Subcutaneous abdominal adipose tissue (tissue), 5 donors: ENCODE measurements around the gene C19orf67.
A peak's percentile ranks its signal among the peaks of the same experiment; 100 is the strongest.

ENCODE experiments used
- H3K27ac ChIP-seq: one replicate; pipeline ENCODE4 v1.7.0; 2013; ENCODE audit warnings: low read depth, mild to moderate bottlenecking, inconsistent platforms, low read length, moderate library complexity
- H3K27me3 ChIP-seq, 5 donors: one replicate each; pipeline ENCODE4 v1.7.0; 2013; ENCODE audit warnings: low read length in 5 of 5, inconsistent platforms in 1 of 5; ENCODE audit not compliant: control insufficient read depth in 5 of 5, insufficient read depth in 4 of 5
- H3K36me3 ChIP-seq, 5 donors: one replicate each; pipeline ENCODE4 v1.7.0; 2013; ENCODE audit warnings: low read length in 5 of 5; ENCODE audit not compliant: control insufficient read depth in 5 of 5, insufficient read depth in 5 of 5
- H3K4me1 ChIP-seq, 5 donors: one replicate each; pipeline ENCODE4 v1.7.0; 2013; ENCODE audit warnings: low read length in 5 of 5, mild to moderate bottlenecking in 3 of 5, moderate library complexity in 1 of 5; ENCODE audit not compliant: control insufficient read depth in 5 of 5, insufficient read depth in 5 of 5
- H3K4me3 ChIP-seq, 5 donors: one replicate each; pipeline ENCODE4 v1.7.0; 2013; ENCODE audit warnings: low read length in 5 of 5, low read depth in 1 of 5
- H3K9ac ChIP-seq, 5 donors: one replicate each; pipeline ENCODE4 v1.7.0; 2013; ENCODE audit warnings: low read length in 5 of 5, mild to moderate bottlenecking in 4 of 5, moderate library complexity in 3 of 5
- H3K9me3 ChIP-seq, 5 donors: one replicate each; pipeline ENCODE4 v1.7.0; 2013; ENCODE audit warnings: low read length in 5 of 5; ENCODE audit not compliant: control insufficient read depth in 5 of 5
- donor health status: healthy.
- donor health status: healthy.
- donor health status: healthy.
- donor health status: healthy.
- donor health status: healthy.

C19orf67 gene

DNA sequence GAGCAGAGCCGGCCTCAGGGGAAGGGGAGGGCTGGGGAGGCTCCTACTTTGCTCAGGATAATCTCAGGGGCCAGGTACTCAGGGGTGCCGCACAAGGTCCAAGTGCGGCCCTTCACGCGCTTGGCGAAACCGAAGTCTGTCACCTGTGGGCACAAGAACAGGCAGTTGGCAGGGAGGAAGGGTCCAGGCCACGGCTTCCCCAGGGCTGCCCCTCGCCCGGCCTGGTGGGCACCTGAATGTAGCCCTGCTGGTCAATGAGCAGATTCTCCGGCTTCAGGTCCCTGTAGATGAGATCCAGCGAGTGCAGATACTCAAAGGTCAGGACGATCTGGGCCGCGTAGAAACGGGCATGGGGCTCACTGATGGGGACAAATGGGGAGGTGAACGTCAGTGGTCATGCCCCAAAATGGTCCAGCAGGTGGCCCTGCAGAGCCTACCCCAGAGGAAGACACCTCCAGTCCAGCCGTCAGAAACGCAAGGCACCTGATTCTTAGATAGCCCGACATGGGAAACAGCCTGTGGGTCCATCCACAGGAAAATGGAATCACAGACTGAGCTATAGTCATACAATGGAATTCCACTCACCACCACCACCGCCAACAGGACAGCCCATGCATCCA lies 12.1 kb upstream of the C19orf67 start:
- H3K36me3 ChIP-seq: peaks cover 0 to 51% (median 39%) of the 10 kb centered on the region in 5 donors

GRCh38 chr19:14096272-14096992 lies 10.8 kb upstream of the C19orf67 start:
- H3K27me3 ChIP-seq: no peaks in the 10 kb centered on the region
- H3K27ac ChIP-seq: no peak overlapping the region
- peaks cover 0 to 44% (median 33%) of the 10 kb centered on the region in 5 donors for H3K36me3 ChIP-seq
- H3K9me3 ChIP-seq: peaks cover 0 to 9% (median 8%) of the 10 kb centered on the region in 5 donors
- H3K4me1 ChIP-seq: peaks cover 0 to 9% (median 7%) of the 10 kb centered on the region in 5 donors
- no peak overlapping the region for H3K9ac ChIP-seq
- H3K4me3 ChIP-seq: no peak overlapping the region

More for the DNA sequence above, 12.1 kb upstream of the C19orf67 start:
- Histone ChIP-seq H3K27ac (no peak overlapping the region), H3K9ac (no peak overlapping the region), H3K4me3 (no peak overlapping the region), H3K9me3 (peaks cover 0 to 9% (median 8%) of the 10 kb centered on the region in 5 donors), H3K4me1 (peaks cover 6 to 11% (median 10%) of the 10 kb centered on the region in 5 donors), H3K27me3 (no peaks in the 10 kb centered on the region)

DNA sequence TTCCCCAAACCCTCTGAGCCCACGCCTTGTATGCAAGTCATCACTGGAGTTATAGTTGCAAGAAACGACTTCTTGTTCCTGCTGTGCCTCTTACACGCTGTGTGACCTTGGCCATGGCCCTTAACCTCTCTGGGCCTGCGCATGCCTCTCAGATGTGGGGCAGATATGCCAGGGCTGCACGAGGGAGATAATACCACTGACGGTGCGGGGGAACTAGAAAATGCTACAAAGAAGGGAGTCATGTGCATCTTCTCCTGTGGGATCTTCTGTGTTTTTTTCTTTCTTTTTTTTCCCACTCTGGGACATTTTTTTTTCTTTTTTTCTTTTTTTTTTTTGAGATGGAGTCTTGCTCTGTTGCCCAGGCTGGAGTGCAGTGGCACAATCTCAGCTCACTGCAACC lies 9.3 kb upstream of the C19orf67 start:
- no peak overlapping the region for H3K27ac ChIP-seq
- peaks cover 0 to 29% (median 24%) of the 10 kb centered on the region in 5 donors for H3K36me3 ChIP-seq
- no peaks in the 10 kb centered on the region for H3K27me3 ChIP-seq
- H3K4me3 ChIP-seq: no peak overlapping the region
- H3K9ac ChIP-seq: no peak overlapping the region
- peaks cover 0 to 11% (median 8%) of the 10 kb centered on the region in 5 donors for H3K4me1 ChIP-seq
- peaks cover 0 to 9% (median 8%) of the 10 kb centered on the region in 5 donors for H3K9me3 ChIP-seq

GRCh38 chr19:14093117-14093823 lies 7.7 kb upstream of the C19orf67 start:
- peaks cover 0 to 9% (median 8%) of the 10 kb centered on the region in 5 donors for H3K9me3 ChIP-seq
- no peak overlapping the region for H3K9ac ChIP-seq
- peaks cover 0 to 21% (median 15%) of the 10 kb centered on the region in 5 donors for H3K4me1 ChIP-seq
- no peak overlapping the region for H3K27ac ChIP-seq
- H3K4me3 ChIP-seq: peak overlapping the region in 1 of 5 donors; percentile 15
- peaks cover 0 to 35% (median 27%) of the 10 kb centered on the region in 5 donors for H3K36me3 ChIP-seq
- no peaks in the 10 kb centered on the region for H3K27me3 ChIP-seq

- H3K27me3 ChIP-seq: no peaks in the 10 kb centered on the region
- peaks cover 0 to 21% (median 15%) of the 10 kb centered on the region in 5 donors for H3K4me1 ChIP-seq
- H3K4me3 ChIP-seq: peak overlapping the region; percentile 75 to 83 (median 80)
- peak overlapping the region; percentile 92 for H3K27ac ChIP-seq
- H3K36me3 ChIP-seq: peaks cover 0 to 25% (median 18%) of the 10 kb centered on the region in 5 donors
- peaks cover 0 to 9% (median 8%) of the 10 kb centered on the region in 5 donors for H3K9me3 ChIP-seq
- H3K9ac ChIP-seq: peak overlapping the region in 4 of 5 donors; percentile 71 to 90 (median 82)
Observed at GRCh38 chr19:14091813-14092462, 6.4 kb upstream of the C19orf67 start.

- peaks cover 0 to 9% (median 8%) of the 10 kb centered on the region in 5 donors for H3K9me3 ChIP-seq
- H3K27ac ChIP-seq: peak overlapping the region; percentile 92
- peaks cover 0 to 18% (median 11%) of the 10 kb centered on the region in 5 donors for H3K36me3 ChIP-seq
- peaks cover 0 to 21% (median 15%) of the 10 kb centered on the region in 5 donors for H3K4me1 ChIP-seq
- H3K4me3 ChIP-seq: peak overlapping the region; percentile 75 to 83 (median 80)
- peak overlapping the region in 4 of 5 donors; percentile 71 to 90 (median 82) for H3K9ac ChIP-seq
- H3K27me3 ChIP-seq: no peaks in the 10 kb centered on the region
Observed at GRCh38 chr19:14091081-14091812, 5.7 kb upstream of the C19orf67 start.

DNA sequence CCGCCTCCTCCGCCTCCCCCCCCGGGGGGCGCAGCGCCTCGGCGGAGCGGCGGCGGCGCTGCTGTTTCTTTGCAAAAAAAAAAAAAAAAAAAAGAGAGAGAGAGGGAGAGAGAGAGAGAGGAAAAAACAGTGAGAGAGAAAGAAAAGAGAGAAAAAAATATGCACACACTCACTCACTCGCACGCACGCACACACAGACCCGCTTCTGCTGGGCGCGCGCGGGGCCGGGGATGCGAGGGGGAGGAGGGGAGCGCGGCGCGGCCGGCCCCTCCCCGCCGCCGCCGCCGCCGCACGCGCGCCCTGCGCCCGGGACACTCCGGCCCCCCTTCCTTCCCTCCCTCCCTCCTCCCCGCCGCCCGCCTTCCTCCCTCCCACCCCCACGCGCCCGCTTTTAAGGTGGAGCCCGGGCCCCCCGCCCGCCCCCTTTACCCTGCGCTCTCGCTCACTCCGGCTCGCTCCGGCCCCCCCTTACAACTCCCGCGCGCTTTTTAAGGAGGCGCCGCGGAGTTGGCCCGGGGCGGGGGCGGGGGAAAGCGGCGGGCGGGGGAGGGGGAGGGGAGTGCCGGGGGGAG lies 5.0 kb upstream of the C19orf67 start, which contains the start of gene SAMD1:
Gene SAMD1, minus strand, starts transcription at position 243 of the 572 bp plus-strand sequence.
- Histone ChIP-seq H3K27me3 (no peaks in the 10 kb centered on the region), H3K9me3 (peaks cover 0 to 9% (median 8%) of the 10 kb centered on the region in 5 donors), H3K9ac (peak within 1 kb of the TSS in 4 of 5 donors; percentile 71 to 90 (median 82)), H3K4me3 (peak within 1 kb of the TSS; percentile 75 to 83 (median 80)), H3K27ac (peak within 1 kb of the TSS; percentile 92), H3K36me3 (peaks cover 0 to 18% (median 11%) of the 10 kb centered on the region in 5 donors), H3K4me1 (peaks cover 0 to 21% (median 15%) of the 10 kb centered on the region in 5 donors)

GRCh38 chr19:14089662-14090508 lies 4.3 kb upstream of the C19orf67 start:
- Histone ChIP-seq H3K27ac (no peak overlapping the region), H3K36me3 (peaks cover 0 to 18% (median 11%) of the 10 kb centered on the region in 5 donors), H3K4me1 (peaks cover 0 to 21% (median 15%) of the 10 kb centered on the region in 5 donors), H3K27me3 (no peaks in the 10 kb centered on the region), H3K9me3 (peaks cover 0 to 9% (median 8%) of the 10 kb centered on the region in 5 donors), H3K9ac (no peak overlapping the region), H3K4me3 (peak overlapping the region in 4 of 5 donors; percentile 61 to 73 (median 68))
